ENCODE data around the gene COL27A1. TPM values are rescaled to one million over a fixed set of nuclear protein-coding genes. Genes with fewer than 3 reads are reported as not detected.

COL27A1 gene
- total RNA-seq, 3 donors from 2014 or later: 3.5 to 22.0 (median 6.7) TPM

DNA sequence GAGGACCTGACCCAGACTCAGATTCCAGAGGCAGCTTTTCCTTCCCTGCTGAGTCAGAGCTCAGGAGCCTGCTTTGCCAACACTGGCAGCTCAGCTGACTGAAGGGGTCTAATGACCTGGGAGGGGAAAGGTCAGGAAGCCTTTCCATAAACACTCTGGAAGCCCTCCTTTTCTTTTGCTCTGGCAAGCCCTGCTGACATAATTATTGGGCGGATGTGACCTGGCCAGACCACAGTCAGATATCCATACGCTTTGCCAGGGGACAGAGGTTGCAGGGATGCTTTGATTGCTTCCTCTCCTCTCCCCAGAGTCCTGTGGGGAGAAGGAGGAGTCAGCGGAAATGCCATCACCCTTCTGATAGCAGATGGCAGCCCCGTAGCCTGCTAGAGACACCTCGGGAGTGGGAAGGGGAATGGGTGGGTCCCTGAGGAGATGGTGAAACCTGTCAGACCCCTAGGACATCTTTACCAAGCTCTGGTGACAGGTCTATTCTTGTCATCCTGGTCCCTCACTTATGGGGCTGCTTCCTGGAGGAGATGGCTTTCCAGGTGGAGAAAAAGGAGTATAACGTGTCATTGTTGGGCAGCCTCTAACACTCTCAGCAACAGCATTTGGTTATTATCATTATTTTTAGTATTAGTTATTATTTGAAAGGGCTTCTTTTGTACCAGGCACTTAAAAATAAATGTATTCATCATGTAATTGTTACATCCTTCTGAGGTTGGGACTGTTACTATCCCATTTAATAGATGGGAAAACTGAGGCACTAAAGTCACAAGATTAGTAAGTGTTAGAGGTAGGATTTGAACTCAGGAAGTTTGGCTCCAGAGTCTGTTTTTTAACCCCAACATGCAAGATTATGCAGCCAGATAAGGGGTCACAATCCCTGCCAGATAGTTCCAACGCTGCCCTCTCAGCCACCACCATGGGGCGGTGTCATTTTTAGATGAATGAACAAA lies 11.6 kb downstream of the COL27A1 start:
- intact Hi-C loops (cut with DNase I; ENCODE audit: low total_unique reads): no loop called here
- TF ChIP-seq POLR2A (IDR thresholded peaks at IDR 0.05) (no peak), POLR2AphosphoS5 (IDR thresholded peaks at IDR 0.05) (no peak)
- TF ChIP-seq, protein P1, sequence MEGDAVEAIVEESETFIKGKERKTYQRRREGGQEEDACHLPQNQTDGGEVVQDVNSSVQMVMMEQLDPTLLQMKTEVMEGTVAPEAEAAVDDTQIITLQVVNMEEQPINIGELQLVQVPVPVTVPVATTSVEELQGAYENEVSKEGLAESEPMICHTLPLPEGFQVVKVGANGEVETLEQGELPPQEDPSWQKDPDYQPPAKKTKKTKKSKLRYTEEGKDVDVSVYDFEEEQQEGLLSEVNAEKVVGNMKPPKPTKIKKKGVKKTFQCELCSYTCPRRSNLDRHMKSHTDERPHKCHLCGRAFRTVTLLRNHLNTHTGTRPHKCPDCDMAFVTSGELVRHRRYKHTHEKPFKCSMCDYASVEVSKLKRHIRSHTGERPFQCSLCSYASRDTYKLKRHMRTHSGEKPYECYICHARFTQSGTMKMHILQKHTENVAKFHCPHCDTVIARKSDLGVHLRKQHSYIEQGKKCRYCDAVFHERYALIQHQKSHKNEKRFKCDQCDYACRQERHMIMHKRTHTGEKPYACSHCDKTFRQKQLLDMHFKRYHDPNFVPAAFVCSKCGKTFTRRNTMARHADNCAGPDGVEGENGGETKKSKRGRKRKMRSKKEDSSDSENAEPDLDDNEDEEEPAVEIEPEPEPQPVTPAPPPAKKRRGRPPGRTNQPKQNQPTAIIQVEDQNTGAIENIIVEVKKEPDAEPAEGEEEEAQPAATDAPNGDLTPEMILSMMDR (IDR thresholded peaks at IDR 0.05): no peak
- no peaks in the 10 kb centered on the region for H3K4me1 ChIP-seq
- no peaks in the 10 kb centered on the region for H3K27me3 ChIP-seq
- H3K9me3 ChIP-seq: no peaks in the 10 kb centered on the region
- H3K4me3 ChIP-seq: no peak overlapping the region
- no peaks in the 10 kb centered on the region for H3K36me3 ChIP-seq
- no peak overlapping the region for H3K27ac ChIP-seq
- DNase-seq (ENCODE audit: low spot score in 2 of 2): no peak

DNA sequence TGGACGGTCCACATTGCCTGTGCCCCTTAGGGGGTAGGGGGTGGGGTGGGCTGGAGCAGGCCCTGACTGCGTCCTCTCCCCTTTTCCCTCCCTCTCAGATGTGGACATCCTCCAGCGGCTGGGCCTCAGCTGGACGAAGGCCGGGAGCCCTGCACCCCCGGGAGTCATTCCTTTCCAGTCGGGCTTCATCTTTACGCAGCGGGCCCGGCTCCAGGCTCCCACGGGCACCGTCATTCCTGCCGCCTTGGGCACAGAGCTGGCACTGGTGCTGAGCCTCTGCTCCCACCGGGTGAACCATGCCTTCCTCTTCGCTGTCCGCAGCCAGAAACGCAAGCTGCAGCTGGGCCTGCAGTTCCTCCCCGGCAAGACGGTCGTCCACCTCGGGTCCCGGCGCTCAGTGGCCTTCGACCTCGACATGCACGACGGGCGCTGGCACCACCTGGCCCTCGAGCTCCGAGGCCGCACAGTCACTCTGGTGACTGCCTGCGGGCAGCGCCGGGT lies 12.3 kb downstream of the COL27A1 start:
- Histone ChIP-seq H3K9me3 (no peaks in the 10 kb centered on the region), H3K36me3 (no peaks in the 10 kb centered on the region), H3K4me1 (no peaks in the 10 kb centered on the region), H3K27ac (no peak overlapping the region), H3K27me3 (no peaks in the 10 kb centered on the region), H3K4me3 (no peak overlapping the region)
- no peak for DNase-seq (ENCODE audit: low spot score in 2 of 2)
- no peak for TF ChIP-seq POLR2AphosphoS5 (IDR thresholded peaks at IDR 0.05)
- TF ChIP-seq, protein P1 (IDR thresholded peaks at IDR 0.05): no peak
- no peak for TF ChIP-seq POLR2A (IDR thresholded peaks at IDR 0.05)
- intact Hi-C loops (cut with DNase I; ENCODE audit: low total_unique reads): no loop called here

DNA sequence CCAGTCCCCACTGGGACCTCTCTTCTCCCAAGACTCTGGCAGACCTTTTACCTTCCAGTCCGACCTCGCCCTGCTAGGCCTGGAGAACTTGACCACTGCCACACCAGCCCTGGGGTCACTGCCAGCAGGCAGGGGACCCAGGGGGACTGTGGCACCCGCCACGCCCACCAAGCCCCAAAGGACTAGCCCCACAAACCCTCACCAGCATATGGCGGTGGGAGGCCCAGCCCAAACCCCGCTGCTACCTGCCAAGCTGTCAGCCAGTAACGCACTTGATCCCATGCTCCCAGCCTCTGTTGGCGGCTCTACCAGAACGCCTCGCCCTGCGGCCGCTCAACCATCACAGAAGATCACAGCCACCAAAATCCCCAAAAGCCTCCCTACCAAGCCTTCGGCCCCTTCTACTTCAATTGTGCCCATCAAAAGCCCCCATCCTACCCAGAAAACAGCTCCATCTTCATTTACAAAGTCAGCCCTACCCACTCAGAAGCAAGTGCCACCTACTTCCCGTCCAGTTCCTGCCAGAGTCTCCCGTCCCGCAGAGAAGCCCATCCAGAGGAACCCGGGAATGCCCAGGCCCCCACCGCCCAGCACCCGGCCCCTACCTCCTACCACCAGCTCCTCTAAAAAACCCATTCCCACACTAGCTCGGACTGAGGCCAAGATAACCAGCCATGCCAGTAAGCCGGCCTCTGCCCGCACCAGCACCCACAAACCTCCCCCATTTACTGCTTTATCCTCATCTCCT lies 13.1 kb downstream of the COL27A1 start:
- DNase-seq (ENCODE audit: low spot score in 2 of 2): no peak
- no peak overlapping the region for H3K27ac ChIP-seq
- TF ChIP-seq POLR2AphosphoS5 (IDR thresholded peaks at IDR 0.05): no peak
- TF ChIP-seq, protein P1 (IDR thresholded peaks at IDR 0.05): no peak
- TF ChIP-seq POLR2A (IDR thresholded peaks at IDR 0.05): no peak
- H3K4me1 ChIP-seq: no peaks in the 10 kb centered on the region
- H3K27me3 ChIP-seq: no peaks in the 10 kb centered on the region
- H3K36me3 ChIP-seq: no peaks in the 10 kb centered on the region
- H3K4me3 ChIP-seq: no peak overlapping the region
- H3K9me3 ChIP-seq: no peaks in the 10 kb centered on the region
- intact Hi-C loops (cut with DNase I; ENCODE audit: low total_unique reads): no loop called here

GRCh38 chr9:114169029-114169951 lies 14.0 kb downstream of the COL27A1 start:
- H3K9me3 ChIP-seq: no peaks in the 10 kb centered on the region
- intact Hi-C loops (cut with DNase I; ENCODE audit: low total_unique reads): no loop called here
- no peak overlapping the region for H3K4me3 ChIP-seq
- no peaks in the 10 kb centered on the region for H3K4me1 ChIP-seq
- TF ChIP-seq POLR2A (IDR thresholded peaks at IDR 0.05): no peak
- TF ChIP-seq, protein P1 (IDR thresholded peaks at IDR 0.05): no peak
- TF ChIP-seq POLR2AphosphoS5 (IDR thresholded peaks at IDR 0.05): no peak
- no peaks in the 10 kb centered on the region for H3K36me3 ChIP-seq
- no peak overlapping the region for H3K27ac ChIP-seq
- DNase-seq (ENCODE audit: low spot score in 2 of 2): no peak
- H3K27me3 ChIP-seq: no peaks in the 10 kb centered on the region
